GM18499 (cell line): ENCODE results near the gene MCTS1.
"Not testable (repeated sequence)": the region's sequence is repeated elsewhere in the genome, so short reads cannot be mapped to it uniquely, and the experiment has no call there.

Experiments used
- ATAC-seq: cut with Tn5 transposase; IDR thresholded peaks from one replicate; pipeline ENCODE4 v1.9.1; 2021; ENCODE audit warnings: moderate number of reproducible peaks; ENCODE audit not compliant: insufficient read depth, unreplicated experiment

The MCTS1 gene

GRCh38 chrX:120625371-120625770 lies 21.5 kb downstream of the MCTS1 start:
- ATAC-seq: no peak

GRCh38 chrX:120629667-120630537 lies 26.0 kb downstream of the MCTS1 start, which contains the start of gene C1GALT1C1:
Gene C1GALT1C1, minus strand, starts transcription at chrX:120630054. Its CDS starts 2,888 bp downstream, at chrX:120627166.
- ATAC-seq: peak; percentile 85

GRCh38 chrX:120638619-120639018 lies 34.7 kb downstream of the MCTS1 start:
- ATAC-seq: no peak

GRCh38 chrX:120642871-120643270 lies 39.0 kb downstream of the MCTS1 start:
- ATAC-seq: no peak

GRCh38 chrX:120647127-120647526 lies 43.2 kb downstream of the MCTS1 start:
- ATAC-seq: no peak

GRCh38 chrX:120652256-120652655 lies 48.4 kb downstream of the MCTS1 start:
- ATAC-seq: not testable (repeated sequence)

- ATAC-seq: no peak
These were observed 49.1 kb downstream of the MCTS1 start for GRCh38 chrX:120653000-120653399.

GRCh38 chrX:120660637-120661036 lies 56.7 kb downstream of the MCTS1 start:
- ATAC-seq: no peak
